Mesendoderm (in vitro differentiated cells): ENCODE results near the gene DOCK11.
A peak's percentile ranks its signal among the peaks of the same experiment; 100 is the strongest.

Source experiments
- DNase-seq: peaks from one replicate; pipeline ENCODE4 v3.0.0; 2013
- H2AK5ac ChIP-seq: 2 replicates; pipeline ENCODE4 v1.6.1; 2013; ENCODE audit warnings: low read length, inconsistent platforms
- H2BK120ac ChIP-seq: 2 replicates; pipeline ENCODE4 v1.6.1; 2013; ENCODE audit warnings: low read depth, mild to moderate bottlenecking, low read length, moderate library complexity, mixed read lengths
- H2BK15ac ChIP-seq: replicated peaks from 2 replicates; pipeline ENCODE4 v1.6.1; 2013; ENCODE audit warnings: low read depth, mild to moderate bottlenecking, moderate library complexity
- H2BK5ac ChIP-seq: 2 replicates; pipeline ENCODE4 v1.6.1; 2013; ENCODE audit warnings: low read length, inconsistent platforms
- H3K18ac ChIP-seq: 2 replicates; pipeline ENCODE4 v1.6.1; 2013; ENCODE audit warnings: mild to moderate bottlenecking, low read length, mixed read lengths
- H3K23ac ChIP-seq: one replicate; pipeline ENCODE4 v1.6.1; 2013; ENCODE audit warnings: low read length
- H3K27ac ChIP-seq: 2 replicates; pipeline ENCODE4 v1.5.1; 2013; ENCODE audit warnings: low read depth, mild to moderate bottlenecking, inconsistent platforms, low read length, moderate library complexity
- H3K27me3 ChIP-seq: 2 replicates; pipeline ENCODE4 v1.6.1; 2013; ENCODE audit warnings: low read length, control low read depth, mild to moderate bottlenecking, inconsistent platforms; ENCODE audit not compliant: insufficient read depth, poor library complexity
- H3K36me3 ChIP-seq: 2 replicates; pipeline ENCODE4 v1.6.1; 2013; ENCODE audit warnings: low read length, inconsistent platforms; ENCODE audit not compliant: control insufficient read depth, insufficient read depth
- H3K4ac ChIP-seq: one replicate; pipeline ENCODE4 v1.6.1; 2013; ENCODE audit warnings: low read depth, mild to moderate bottlenecking, low read length, moderate library complexity
- H3K4me1 ChIP-seq: 2 replicates; pipeline ENCODE4 v1.6.1; 2013; ENCODE audit warnings: low read depth, low read length, inconsistent platforms; ENCODE audit not compliant: control insufficient read depth
- H3K4me2 ChIP-seq: 2 replicates; pipeline ENCODE4 v1.6.1; 2013; ENCODE audit warnings: low read length
- H3K4me3 ChIP-seq: 2 replicates; pipeline ENCODE4 v1.5.1; 2013; ENCODE audit warnings: mild to moderate bottlenecking, low read length
- H3K56ac ChIP-seq: one replicate; pipeline ENCODE4 v1.6.1; 2013; ENCODE audit warnings: low read length
- H3K79me1 ChIP-seq: 2 replicates; pipeline ENCODE4 v1.6.1; 2013; ENCODE audit warnings: low read length, inconsistent platforms
- H3K79me2 ChIP-seq: 2 replicates; pipeline ENCODE4 v1.6.1; 2013; ENCODE audit warnings: mild to moderate bottlenecking, low read length; ENCODE audit not compliant: control insufficient read depth, insufficient read depth
- H3K9ac ChIP-seq: 2 replicates; pipeline ENCODE4 v1.6.1; 2013; ENCODE audit warnings: low read length, inconsistent platforms
- H4K5ac ChIP-seq: one replicate; pipeline ENCODE4 v1.6.1; 2013; ENCODE audit warnings: low read length
- H4K8ac ChIP-seq: one replicate; pipeline ENCODE4 v1.6.1; 2013; ENCODE audit warnings: low read depth, mild to moderate bottlenecking, control low read depth, low read length, moderate library complexity
- WGBS: extraction: QIAGEN DNeasy Blood & Tissue Kit; methylation state at CpG from one replicate; pipeline ENCODE4 v1.1.7; 2013; ENCODE audit warnings: low lambda C conversion rate, missing lambda C conversion rate; ENCODE audit not compliant: insufficient coverage; ENCODE audit errors: extremely low coverage; 5-methylcytosine and 5-hydroxymethylcytosine counted together

DOCK11 gene

GRCh38 chrX:118630848-118631247 lies 135.2 kb downstream of the DOCK11 start:
- no peak overlapping the region for H4K8ac ChIP-seq
- no peak overlapping the region for H2BK5ac ChIP-seq
- no peak overlapping the region for H3K4me3 ChIP-seq
- H3K27me3 ChIP-seq: no peaks in the 10 kb centered on the region
- no CpG with 5 or more reads among the region's 7 CpGs for WGBS
- H3K56ac ChIP-seq: no peak overlapping the region
- no peak overlapping the region for H2AK5ac ChIP-seq
- no peaks in the 10 kb centered on the region for H3K79me1 ChIP-seq
- H3K18ac ChIP-seq: no peak overlapping the region
- no peaks in the 10 kb centered on the region for H3K36me3 ChIP-seq
- DNase-seq: no peak
- H3K27ac ChIP-seq: no peak overlapping the region
- H3K4me2 ChIP-seq: no peak overlapping the region
- no peak overlapping the region for H3K9ac ChIP-seq
- H4K5ac ChIP-seq: no peak overlapping the region
- no peaks in the 10 kb centered on the region for H3K79me2 ChIP-seq
- H3K23ac ChIP-seq: no peak overlapping the region
- H2BK15ac ChIP-seq: no peak overlapping the region
- H3K4ac ChIP-seq: no peak overlapping the region
- no peak overlapping the region for H2BK120ac ChIP-seq
- no peaks in the 10 kb centered on the region for H3K4me1 ChIP-seq

GRCh38 chrX:118631586-118631985 lies 136.0 kb downstream of the DOCK11 start:
- H3K79me2 ChIP-seq: no peaks in the 10 kb centered on the region
- H3K36me3 ChIP-seq: no peaks in the 10 kb centered on the region
- no peak overlapping the region for H3K4me2 ChIP-seq
- no peak overlapping the region for H3K56ac ChIP-seq
- no CpG with 5 or more reads among the region's 1 CpG for WGBS
- H4K8ac ChIP-seq: no peak overlapping the region
- H3K4me3 ChIP-seq: no peak overlapping the region
- H3K4me1 ChIP-seq: no peaks in the 10 kb centered on the region
- H2BK5ac ChIP-seq: no peak overlapping the region
- no peak overlapping the region for H3K23ac ChIP-seq
- no peak overlapping the region for H3K27ac ChIP-seq
- H2AK5ac ChIP-seq: no peak overlapping the region
- H2BK15ac ChIP-seq: no peak overlapping the region
- no peaks in the 10 kb centered on the region for H3K79me1 ChIP-seq
- H4K5ac ChIP-seq: no peak overlapping the region
- no peaks in the 10 kb centered on the region for H3K27me3 ChIP-seq
- no peak overlapping the region for H3K4ac ChIP-seq
- H3K9ac ChIP-seq: no peak overlapping the region
- DNase-seq: no peak
- H3K18ac ChIP-seq: no peak overlapping the region
- no peak overlapping the region for H2BK120ac ChIP-seq

- H2BK5ac ChIP-seq: no peak overlapping the region
- no peak overlapping the region for H4K8ac ChIP-seq
- H3K79me1 ChIP-seq: no peaks in the 10 kb centered on the region
- H2BK120ac ChIP-seq: no peak overlapping the region
- no peaks in the 10 kb centered on the region for H3K27me3 ChIP-seq
- H2BK15ac ChIP-seq: no peak overlapping the region
- no peak overlapping the region for H3K18ac ChIP-seq
- no peak overlapping the region for H3K4me3 ChIP-seq
- H3K4ac ChIP-seq: no peak overlapping the region
- H3K4me1 ChIP-seq: no peaks in the 10 kb centered on the region
- no peak overlapping the region for H4K5ac ChIP-seq
- H2AK5ac ChIP-seq: no peak overlapping the region
- no peaks in the 10 kb centered on the region for H3K36me3 ChIP-seq
- H3K23ac ChIP-seq: no peak overlapping the region
- H3K27ac ChIP-seq: no peak overlapping the region
- no CpG with 5 or more reads among the region's 4 CpGs for WGBS
- H3K79me2 ChIP-seq: no peaks in the 10 kb centered on the region
- no peak for DNase-seq
- no peak overlapping the region for H3K56ac ChIP-seq
- no peak overlapping the region for H3K4me2 ChIP-seq
- no peak overlapping the region for H3K9ac ChIP-seq
These were observed 137.2 kb downstream of the DOCK11 start for GRCh38 chrX:118632862-118633261.

DNA sequence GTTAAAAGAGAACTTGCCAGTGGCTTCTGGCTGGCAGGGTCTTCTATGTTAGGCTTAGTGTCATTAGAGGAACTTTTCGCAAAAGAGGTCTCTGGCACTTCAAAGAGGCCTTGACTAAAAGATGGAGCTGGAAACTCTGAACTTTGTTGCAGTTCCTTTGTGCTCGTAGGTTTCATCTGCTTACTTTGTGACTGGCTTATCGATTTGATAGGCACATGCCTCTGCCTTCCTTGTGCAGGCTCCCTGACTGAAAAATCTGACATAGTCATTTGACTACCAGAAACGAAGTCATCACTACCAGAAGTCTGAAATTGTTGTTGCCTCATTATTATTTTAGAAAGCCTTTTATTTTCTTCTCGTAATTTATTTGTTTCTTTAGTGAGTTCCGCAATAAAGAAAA lies 137.9 kb downstream of the DOCK11 start:
- WGBS: no CpG with 5 or more reads among the region's 6 CpGs
- Histone ChIP-seq H2BK120ac (no peak overlapping the region), H4K8ac (no peak overlapping the region), H3K27ac (no peak overlapping the region), H3K4me2 (no peak overlapping the region), H3K36me3 (no peaks in the 10 kb centered on the region), H3K4me3 (no peak overlapping the region), H3K79me2 (no peaks in the 10 kb centered on the region), H3K27me3 (no peaks in the 10 kb centered on the region), H3K56ac (no peak overlapping the region), H2AK5ac (no peak overlapping the region), H2BK15ac (no peak overlapping the region), H3K4me1 (no peaks in the 10 kb centered on the region), H3K9ac (no peak overlapping the region), H3K23ac (no peak overlapping the region), H2BK5ac (no peak overlapping the region), H3K4ac (no peak overlapping the region), H4K5ac (no peak overlapping the region), H3K18ac (no peak overlapping the region), H3K79me1 (no peaks in the 10 kb centered on the region)
- no peak for DNase-seq

- Histone ChIP-seq H2BK15ac (no peak overlapping the region), H3K9ac (no peak overlapping the region), H3K23ac (no peak overlapping the region), H3K4me2 (no peak overlapping the region), H3K79me2 (no peaks in the 10 kb centered on the region), H3K4me3 (no peak overlapping the region), H2AK5ac (no peak overlapping the region), H2BK5ac (no peak overlapping the region), H3K4ac (no peak overlapping the region), H3K27ac (no peak overlapping the region), H3K4me1 (no peaks in the 10 kb centered on the region), H3K27me3 (no peaks in the 10 kb centered on the region), H4K5ac (no peak overlapping the region), H4K8ac (no peak overlapping the region), H3K56ac (no peak overlapping the region), H2BK120ac (no peak overlapping the region), H3K36me3 (no peaks in the 10 kb centered on the region), H3K79me1 (no peaks in the 10 kb centered on the region), H3K18ac (no peak overlapping the region)
- no CpG with 5 or more reads among the region's 18 CpGs for WGBS
- DNase-seq: no peak
These were observed 138.7 kb downstream of the DOCK11 start for GRCh38 chrX:118634336-118634735.

DNA sequence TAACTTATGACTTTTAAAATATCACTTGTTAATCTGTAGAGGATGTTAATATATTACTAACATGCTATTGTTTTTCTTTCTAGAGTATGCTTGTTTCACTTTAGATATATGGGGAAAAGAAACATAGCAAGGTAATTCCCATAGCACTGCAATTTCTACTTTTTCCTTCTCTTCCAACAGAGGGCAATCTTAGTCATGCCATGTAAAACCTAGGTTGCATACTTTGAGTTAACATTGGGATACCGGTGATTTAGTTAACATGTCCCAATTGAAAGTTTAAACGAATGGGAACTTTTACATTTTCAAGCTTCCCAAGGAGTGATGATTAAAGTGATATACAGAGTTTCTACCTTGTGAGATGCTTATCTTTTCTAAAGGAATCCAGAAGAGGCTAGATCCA lies 142.4 kb downstream of the DOCK11 start:
- no peak overlapping the region for H3K4ac ChIP-seq
- no peak overlapping the region for H3K4me3 ChIP-seq
- H2BK5ac ChIP-seq: no peak overlapping the region
- H2BK15ac ChIP-seq: no peak overlapping the region
- no peak overlapping the region for H3K23ac ChIP-seq
- no peak overlapping the region for H3K9ac ChIP-seq
- H2BK120ac ChIP-seq: no peak overlapping the region
- H4K5ac ChIP-seq: no peak overlapping the region
- no peak overlapping the region for H4K8ac ChIP-seq
- no peak overlapping the region for H3K4me2 ChIP-seq
- H3K79me2 ChIP-seq: no peaks in the 10 kb centered on the region
- no CpG with 5 or more reads among the region's 2 CpGs for WGBS
- H3K56ac ChIP-seq: no peak overlapping the region
- no peak overlapping the region for H3K18ac ChIP-seq
- H3K27ac ChIP-seq: no peak overlapping the region
- no peaks in the 10 kb centered on the region for H3K4me1 ChIP-seq
- peak; percentile 4 for DNase-seq
- H3K36me3 ChIP-seq: no peaks in the 10 kb centered on the region
- H3K79me1 ChIP-seq: no peaks in the 10 kb centered on the region
- H3K27me3 ChIP-seq: no peaks in the 10 kb centered on the region
- H2AK5ac ChIP-seq: no peak overlapping the region
